GM21360 (cell line): ENCODE measurements around the gene STK10.
"Not testable (repeated sequence)": the region's sequence is repeated elsewhere in the genome, so short reads cannot be mapped to it uniquely, and the experiment has no call there.

ENCODE experiments used
- ATAC-seq: cut with Tn5 transposase; IDR thresholded peaks from one replicate; pipeline ENCODE4 v1.9.1; 2021; ENCODE audit warnings: mild to moderate bottlenecking, moderate library complexity; ENCODE audit not compliant: unreplicated experiment

The STK10 gene

DNA sequence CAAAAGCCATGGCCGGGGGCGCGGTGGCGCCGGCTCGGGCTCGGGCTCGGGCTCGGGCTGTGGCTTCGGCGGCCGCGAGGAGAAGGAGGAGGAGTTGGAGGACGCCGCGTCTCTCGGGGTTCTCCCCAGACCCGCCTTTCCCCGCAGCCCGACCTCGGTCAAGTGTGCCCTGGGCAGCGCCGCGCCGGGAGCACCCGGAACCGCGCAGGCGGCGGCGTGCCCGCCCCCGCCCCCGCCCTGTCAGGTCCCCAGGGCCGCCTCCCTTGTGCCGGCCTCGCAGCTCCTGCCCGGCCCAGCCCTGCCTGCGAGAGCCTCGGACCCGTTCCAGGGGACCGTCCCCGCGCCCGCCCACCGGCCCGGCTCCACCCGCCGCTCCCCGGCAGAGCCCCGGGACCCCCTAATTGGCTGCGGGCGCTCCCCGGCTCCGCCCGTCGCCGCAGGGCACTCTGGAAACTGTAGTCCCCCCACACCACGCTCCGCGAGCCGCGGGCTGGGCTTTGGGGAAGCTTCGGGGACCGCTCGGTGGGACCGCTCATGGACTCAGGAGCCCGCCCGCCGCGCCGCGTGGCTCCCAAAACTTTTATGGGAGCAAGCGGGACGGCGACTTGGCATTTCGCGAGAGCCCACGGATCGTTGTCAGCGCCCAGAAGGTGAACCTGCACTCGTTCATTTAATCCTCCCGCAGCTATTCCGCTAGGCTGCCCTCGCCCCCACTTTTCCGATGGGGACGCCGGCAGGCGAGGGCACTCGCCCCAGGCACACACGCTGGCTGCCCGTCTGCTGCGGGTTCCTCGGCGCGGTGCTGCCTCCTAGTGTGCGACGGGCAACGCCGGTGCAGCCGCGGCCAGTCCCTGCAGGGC is at the start of gene STK10:
TSS of gene STK10 (minus strand) at position 192 of the 860 bp plus-strand sequence. CDS start at position 10, 182 bp downstream.
- peak; percentile 62 for ATAC-seq

DNA sequence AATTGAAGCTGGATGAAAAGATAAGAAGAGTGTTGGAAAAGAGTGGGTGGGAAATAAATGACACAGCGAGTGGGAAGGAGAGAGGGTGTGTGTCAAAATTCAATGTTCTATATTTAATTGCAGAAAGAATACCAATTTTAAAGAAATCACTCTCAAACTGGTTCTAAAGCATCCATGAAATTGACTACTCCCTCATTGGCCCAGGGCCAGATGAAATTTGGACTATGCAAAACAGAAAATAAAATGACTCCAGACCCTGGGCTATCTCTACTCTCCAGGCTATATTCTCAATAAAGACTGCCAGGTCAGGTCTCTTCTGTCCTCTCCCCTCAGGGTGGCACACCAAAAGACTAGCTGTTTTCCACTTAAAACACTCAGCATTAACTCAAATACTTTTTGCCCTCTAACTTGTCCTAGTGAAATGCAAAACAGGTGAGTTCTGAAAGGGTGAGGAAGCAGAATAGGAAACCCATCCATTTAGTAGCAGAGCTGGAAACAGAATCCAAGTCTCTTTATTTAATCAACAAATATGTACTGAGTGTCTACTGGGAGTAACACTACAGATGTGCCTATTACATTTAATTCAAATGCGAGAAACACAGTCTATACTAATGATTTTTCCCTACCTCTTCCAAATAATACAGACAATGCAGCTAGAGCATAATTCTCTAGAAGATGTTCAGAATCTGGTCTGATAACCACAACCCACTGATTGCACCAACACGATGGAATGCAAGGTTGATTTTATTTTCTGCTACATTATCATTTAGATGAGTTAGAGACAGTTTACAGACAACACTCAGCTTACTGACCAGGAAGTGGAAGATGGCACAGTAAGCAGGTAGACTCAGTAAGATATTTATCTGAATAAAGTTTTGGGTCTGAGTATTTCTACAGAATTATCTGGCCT is 48.1 kb upstream of the STK10 start:
- no peak for ATAC-seq

DNA sequence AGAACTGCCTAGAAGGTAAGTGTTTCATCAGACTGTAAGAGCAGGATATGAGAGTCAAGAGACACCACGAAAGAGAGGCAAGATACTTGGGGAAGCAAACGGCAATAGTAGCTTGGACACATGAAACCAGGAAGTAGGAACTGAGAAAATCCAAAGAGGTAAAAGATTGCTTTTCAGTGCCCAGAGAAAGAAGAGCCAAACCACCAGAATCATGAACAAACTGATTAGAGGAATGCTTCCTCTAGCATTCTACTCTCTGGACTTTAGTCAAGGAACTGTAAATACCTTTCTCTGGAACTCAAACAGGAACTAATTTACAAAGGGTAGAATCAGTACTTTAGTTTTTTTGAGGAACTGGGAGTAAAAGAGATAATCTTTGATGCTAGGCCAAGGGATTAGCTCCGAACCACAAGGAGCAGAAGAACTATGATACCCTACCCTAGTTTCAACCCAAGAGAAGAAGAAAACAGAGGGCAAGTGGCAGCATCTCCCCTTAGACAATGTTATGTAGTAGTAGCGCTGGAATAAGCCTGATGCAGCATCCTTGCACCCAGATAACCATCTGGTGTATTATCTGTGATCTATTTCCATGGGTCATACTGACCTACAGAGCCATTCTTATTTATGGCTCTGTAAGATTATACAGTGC is 47.2 kb upstream of the STK10 start:
- no peak for ATAC-seq

DNA sequence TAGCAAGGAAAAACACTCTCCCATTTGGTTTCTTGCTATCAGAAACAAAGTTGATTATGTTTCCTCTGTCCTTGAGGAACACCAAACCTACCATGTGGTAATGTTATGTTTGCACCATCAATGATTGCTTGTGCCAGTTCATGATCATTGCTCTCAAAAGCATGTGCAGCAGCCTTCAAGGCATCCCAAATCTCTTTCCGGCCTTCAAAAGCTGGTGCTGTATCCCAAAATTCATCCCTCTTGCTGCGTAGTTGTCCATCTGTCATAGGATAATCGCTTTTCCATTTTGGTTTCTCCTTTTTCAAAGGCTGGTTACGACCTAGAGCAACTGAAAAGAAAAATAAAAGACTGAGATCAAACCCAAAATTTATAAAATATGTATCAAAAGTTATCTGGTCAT is 46.0 kb upstream of the STK10 start:
- ATAC-seq, result no peak

DNA sequence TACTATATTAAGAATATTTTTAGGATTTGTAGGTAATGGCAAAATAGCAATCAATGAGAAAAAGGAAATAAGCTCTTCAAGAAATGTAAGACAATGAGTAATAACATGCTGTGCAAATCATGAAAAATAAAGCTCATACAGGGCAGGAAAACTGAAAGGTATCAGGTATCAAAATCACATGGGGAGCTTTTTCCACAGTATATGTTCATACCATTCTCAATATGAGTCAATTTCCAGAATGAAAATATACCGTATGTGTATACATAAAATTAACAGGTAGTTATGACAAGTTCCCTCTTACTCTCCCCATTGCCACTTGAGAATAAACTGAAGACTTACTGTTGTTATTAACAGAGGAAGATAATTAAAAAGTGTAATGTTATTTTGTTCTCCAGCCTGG is 41.9 kb upstream of the STK10 start:
- no peak for ATAC-seq

DNA sequence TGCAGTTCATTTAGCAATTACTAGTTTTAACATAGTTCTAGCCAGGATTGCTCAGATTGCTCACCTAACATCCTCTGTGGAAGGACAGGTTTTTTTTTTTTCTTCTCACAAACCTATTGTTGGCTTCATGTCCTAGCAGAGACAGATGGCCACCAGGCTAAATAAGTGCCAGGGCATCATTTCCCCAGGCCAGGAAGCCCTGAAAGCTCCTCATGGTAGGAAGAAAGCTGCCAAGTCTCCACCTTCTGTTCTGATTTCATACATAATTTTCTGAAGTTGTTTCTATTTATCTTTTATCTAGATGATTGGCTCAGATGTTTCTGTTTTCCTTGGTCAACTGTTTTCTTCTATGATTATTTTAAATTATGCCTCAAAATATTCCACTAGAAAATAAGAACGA is 37.0 kb upstream of the STK10 start:
- no peak for ATAC-seq

DNA sequence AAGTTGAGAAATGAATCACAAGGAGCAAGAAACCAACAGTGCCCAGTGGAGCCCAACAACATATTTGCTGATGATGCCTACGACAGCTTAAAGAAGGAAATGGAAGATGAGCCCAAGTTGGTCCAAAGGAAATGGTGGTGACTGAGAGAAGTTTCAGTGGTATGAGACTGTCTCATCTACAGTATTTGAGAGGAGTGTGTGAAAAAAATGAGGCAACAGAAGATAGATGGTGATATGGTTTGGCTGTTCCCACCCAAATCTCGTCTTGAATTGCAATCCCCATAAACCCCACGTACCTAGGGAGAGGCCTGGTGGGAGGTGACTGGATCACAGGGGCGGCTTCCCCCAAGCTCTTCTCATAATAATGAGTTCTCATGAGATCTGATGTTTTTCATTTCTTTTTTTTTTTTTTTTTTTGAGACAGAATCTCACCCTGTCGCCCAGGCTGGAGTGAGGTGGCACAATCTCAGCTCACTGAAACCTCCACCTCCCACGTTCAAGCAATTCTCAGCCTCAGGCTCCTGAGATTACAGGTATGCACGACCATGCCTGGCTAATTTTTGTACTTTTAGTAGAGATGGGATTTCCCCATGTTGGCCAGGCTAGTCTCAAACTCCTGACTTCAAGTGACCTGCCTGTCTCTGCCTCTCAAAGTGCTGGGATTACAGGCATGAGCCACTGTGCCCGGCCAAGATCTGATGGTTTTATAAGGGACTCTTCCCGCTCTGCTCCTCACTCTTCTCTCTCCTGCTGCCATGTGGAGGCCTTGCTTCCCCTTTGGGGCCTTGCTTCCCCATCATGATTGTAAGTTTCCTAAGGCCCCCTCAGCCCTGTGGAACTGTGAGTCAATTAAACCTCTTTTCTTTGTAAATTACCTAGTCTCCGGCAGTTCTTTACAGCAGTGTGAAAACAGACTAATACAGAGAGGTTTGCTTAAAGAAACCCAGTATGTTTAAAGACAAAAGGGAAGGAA is 36.2 kb upstream of the STK10 start:
- ATAC-seq, result peak; percentile 67

DNA sequence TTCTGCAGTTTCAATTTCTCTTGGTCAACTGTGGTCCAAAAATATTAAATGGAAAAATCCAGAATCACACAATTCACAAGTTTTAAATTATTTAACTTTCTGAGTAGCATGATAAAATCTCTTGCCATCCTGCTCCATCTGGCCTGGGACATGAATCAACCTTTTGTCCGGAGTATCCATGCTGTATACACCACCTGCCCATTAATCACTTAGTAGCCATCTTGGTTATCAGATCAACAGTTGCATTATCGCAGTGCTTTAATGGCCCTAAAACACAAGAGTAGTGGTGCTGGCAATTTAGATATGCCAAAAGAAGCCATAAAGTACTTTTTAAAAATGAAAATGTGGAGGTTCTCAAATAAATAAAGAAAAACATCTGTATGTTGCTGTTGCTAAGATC is 31.3 kb upstream of the STK10 start:
- ATAC-seq, result no peak

DNA sequence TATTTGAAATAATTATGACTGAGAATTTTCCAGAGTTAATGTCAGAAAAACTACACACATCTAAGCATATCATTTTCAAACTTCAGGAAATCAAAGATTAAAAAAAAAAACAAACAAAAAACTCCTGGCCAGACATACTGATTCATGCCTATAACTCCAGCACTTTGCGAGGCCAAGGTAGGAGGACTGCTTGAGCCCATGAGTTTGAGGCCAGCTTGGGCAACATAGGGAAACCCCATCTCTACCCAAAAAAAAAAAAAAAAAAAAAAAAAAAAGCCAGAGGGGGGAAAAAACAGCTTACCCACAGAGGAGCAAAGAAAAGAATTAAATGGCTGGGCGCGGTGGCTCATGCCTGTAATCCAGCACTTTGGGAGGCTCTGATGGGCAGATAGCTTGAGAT is 28.3 kb upstream of the STK10 start:
- no peak for ATAC-seq

DNA sequence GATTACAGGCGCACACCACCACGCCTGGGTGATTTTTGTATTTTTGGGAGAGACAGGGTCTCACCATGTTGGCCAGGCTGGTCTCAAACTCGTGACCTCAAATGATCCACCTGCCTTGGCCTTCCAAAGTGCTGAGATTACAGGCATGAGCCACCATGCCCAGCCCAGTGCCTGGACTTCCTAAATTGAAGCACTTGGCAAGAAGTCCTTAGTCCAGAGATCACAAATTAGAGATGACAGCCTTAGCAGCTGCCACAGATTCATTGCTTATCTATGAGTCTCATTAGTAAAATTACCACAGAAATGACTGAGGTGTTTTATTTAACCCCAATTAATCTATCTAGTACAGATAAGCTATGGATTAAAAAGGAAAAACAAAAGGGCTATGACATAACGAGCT is 25.1 kb upstream of the STK10 start:
- no peak for ATAC-seq

DNA sequence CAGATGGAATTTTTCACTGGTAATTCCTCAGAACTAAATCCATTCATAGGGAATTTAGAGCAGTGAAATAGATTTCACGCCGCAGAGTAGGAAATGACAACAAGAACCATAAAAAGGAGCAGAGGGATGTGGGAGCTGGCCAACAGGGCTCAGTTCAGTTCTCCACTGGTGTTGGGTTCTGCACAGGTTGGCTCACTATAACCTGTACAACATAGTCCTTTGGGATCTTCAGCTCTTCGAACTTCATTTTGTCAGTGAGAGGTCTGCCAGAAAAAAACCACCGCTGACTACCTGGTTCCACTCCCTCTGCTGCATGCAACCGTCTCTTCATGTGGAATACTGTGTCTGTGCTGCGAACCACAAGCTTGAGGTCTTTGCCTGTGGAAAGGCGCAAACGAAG is 23.7 kb upstream of the STK10 start:
- no peak for ATAC-seq

DNA sequence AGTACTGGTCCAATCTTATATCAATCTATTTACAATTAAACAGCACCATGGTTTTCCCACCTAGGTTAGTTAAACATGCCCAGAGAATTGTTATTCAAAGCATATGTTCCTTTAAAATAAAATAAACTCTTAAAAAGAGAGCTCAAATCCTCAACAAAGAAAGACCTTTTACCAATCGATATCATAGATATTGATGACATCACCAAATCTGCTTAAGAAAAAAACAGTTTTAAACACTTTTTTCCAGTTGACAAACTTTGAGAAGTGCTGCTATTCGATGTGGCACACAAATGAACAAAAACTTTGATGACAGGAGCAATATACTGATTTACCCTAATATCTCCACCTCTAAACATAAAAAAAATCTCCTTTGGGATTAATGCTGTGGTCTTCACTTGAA is 21.7 kb upstream of the STK10 start:
- ATAC-seq, result no peak

DNA sequence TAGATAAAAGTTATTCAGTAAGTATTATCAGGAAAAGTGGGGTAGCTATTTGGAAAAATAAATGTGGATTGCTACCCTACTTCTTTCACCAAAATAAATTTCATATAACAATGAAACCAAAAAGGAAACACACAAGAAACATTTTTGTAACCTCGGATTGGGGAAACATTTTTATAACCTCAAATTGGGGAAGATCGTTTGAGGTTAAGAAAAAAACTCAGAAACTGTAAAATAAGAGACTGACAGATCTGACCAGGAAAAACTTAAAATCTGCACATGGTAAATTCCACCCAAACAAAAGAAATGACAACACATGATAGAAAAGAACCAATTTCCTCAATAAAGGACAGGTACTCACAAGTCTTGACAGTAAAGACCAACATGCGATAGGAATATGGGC is 19.5 kb upstream of the STK10 start:
- ATAC-seq, result no peak

DNA sequence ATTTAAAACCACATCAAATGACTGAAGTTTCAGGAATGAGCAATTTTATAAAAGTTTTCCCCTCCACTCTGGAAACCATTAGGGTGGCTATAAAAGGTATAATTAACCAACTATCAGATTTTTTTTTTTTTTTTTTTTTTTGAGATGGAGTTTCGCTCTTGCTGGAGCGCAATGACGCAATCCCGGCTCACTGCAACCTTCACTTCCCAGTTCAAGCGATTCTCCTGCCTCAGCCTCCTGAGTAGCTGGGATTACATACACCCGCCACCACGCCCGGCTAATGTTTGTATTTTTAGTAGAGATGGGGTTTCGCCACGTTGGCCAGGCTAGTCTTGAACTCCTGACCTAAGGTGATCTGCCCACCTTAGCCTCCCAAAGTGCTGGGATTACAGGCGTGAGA is 18.0 kb upstream of the STK10 start:
- ATAC-seq, result not testable (repeated sequence)

DNA sequence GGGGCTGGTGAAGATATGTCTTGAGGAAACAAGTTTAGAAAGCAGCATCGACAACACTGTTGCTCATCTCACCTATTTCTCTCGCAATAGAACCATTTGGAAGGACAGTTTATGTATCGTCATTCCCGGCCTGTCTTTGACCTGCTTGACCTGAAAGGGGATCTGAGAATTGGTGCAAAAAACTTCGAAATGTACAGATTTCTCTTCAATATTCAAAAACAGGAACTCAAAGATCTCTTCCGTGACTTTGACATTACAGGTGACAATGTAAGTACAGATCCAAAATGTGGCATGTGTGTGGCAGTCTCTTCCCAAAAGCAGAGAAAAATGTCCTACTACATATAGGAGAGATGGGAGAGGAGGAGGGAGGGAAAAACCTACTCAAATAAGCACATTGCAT is 12.5 kb upstream of the STK10 start:
- ATAC-seq, result no peak

DNA sequence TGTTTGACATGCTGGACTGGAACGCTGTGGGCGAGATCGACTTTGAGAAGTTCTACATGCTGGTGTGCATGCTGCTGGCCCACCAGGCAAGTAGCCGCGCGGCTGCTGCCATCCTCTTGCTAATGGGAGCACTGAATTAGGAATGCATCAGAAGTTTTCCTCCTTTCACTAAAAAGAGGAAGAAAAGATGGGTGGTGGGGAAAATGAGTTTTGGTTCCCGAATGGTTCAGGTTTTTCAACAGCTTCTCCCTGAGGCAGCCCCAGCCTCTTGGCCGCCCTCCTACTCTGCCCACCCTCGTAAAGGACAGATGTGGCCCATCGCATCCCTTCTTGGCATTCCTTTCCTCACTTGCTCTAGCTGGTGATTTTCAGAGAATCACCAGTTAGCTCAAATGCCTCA is 11.4 kb upstream of the STK10 start:
- no peak for ATAC-seq

DNA sequence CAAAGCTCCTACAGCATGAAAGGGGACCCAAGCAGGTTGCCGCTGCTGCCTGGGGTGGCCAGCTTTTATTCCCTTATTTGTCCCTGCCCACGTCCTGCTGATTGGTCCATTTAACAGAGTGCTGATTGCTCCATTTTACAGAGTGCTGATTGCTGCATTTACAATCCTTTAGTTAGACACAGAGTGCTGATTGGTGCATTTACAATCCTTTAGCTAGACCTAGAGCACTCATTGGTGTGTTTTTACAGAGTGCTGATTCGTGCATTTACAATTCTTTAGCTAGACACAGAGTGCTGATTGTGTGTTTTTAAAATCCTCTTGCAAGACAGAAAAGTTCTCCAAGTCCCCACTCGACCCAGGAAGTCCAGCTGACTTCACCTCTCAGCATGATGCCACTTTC is 9.8 kb upstream of the STK10 start:
- ATAC-seq, result not testable (repeated sequence)

DNA sequence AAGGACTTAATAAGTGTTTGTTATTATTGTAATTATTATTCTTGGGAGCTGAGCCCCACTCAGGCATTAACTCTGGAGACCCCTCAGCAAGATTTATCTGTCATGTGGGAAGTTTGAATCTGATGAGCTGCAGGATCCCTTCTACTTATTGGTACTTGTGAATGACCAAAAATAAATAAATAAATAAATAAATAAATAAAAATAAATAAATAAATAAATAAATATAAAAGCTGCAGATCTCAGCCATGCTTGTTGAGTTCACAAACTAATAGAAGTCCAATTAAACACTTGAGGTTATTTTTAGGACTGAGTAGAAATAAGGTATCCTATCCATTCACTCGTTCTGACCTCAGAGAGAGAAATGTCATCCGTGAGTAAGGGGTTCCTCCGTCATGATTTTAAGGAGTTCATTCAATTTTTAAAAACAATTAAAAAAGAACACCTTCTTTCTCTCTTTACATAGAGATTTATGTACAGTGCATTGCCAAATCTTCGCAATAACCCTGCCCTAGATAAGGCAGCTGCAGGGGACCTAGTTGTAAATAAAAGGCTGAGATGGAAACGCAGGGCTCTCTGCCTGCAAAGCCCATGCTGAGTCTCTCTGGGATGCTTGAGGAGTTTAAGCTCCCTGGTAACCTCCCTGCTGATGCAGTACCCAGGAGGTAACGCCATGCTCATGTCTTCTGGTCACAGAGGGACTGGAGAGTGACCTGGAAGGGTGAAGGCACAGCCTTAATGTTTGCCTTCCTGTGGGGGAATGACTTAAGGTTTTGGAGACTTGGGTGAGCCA is 7.2 kb upstream of the STK10 start:
- ATAC-seq, result no peak

DNA sequence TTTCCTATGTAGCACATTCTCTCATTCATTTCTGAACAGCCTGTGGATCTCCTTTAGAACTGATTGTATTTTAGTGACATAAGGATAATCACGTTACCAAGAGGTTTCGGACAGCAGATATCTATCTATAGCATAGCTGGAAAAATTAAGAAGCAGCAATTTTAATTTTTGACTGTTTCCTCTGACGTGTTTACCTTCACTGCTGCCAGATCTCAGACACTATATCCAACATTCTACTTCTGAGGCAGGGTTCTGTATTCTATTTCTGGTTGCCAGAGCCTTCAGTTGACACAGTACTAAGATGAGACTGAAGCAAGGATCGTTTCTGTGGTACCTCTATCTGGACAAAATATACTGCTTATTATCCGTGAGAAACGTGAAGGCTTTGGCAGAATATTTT is 5.8 kb upstream of the STK10 start, which contains the start of gene EFCAB9:
TSS of gene EFCAB9 (plus strand) at position 301 of the 400 bp plus-strand sequence. CDS start at position 302, 1 bp downstream.
- no peak for ATAC-seq
